ENCODE results near the gene TCEA2. TPM values are rescaled to one million over a fixed set of nuclear protein-coding genes. Genes with fewer than 3 reads are reported as not detected.

The TCEA2 gene
- total RNA-seq, 1 donor from 2014 or later: 73.1 TPM

GRCh38 chr20:64077541-64077875 lies 14.5 kb downstream of the TCEA2 start:
- TF ChIP-seq CTCF (IDR thresholded peaks at IDR 0.05): no peak
- Mint-ChIP-seq H3K27ac (ENCODE audit: unreplicated experiment) (no peak overlapping the region), H3K27me3 (ENCODE audit: unreplicated experiment) (no peaks in the 10 kb centered on the region), H3K36me3 (ENCODE audit: unreplicated experiment) (peaks cover under 1% of the 10 kb centered on the region), H3K4me3 (ENCODE audit: unreplicated experiment) (no peak overlapping the region), H3K9me3 (ENCODE audit: unreplicated experiment) (no peaks in the 10 kb centered on the region), H3K4me1 (ENCODE audit: unreplicated experiment) (peaks cover 27% of the 10 kb centered on the region)
- no peak for DNase-seq (ENCODE audit: extremely low spot score, unreplicated experiment)

- TF ChIP-seq CTCF (IDR thresholded peaks at IDR 0.05): no peak
- Mint-ChIP-seq H3K36me3 (ENCODE audit: unreplicated experiment) (no peaks in the 10 kb centered on the region), H3K9me3 (ENCODE audit: unreplicated experiment) (no peaks in the 10 kb centered on the region), H3K4me3 (ENCODE audit: unreplicated experiment) (peak overlapping the region; percentile 10), H3K27ac (ENCODE audit: unreplicated experiment) (no peak overlapping the region), H3K27me3 (ENCODE audit: unreplicated experiment) (no peaks in the 10 kb centered on the region), H3K4me1 (ENCODE audit: unreplicated experiment) (peaks cover 31% of the 10 kb centered on the region)
- no peak for DNase-seq (ENCODE audit: extremely low spot score, unreplicated experiment)
These were observed 15.0 kb downstream of the TCEA2 start for GRCh38 chr20:64077876-64078551.

GRCh38 chr20:64078934-64079272 lies 15.9 kb downstream of the TCEA2 start:
- H3K27ac Mint-ChIP-seq (ENCODE audit: unreplicated experiment): no peak overlapping the region
- no peak for TF ChIP-seq CTCF (IDR thresholded peaks at IDR 0.05)
- DNase-seq (ENCODE audit: extremely low spot score, unreplicated experiment): no peak
- H3K27me3 Mint-ChIP-seq (ENCODE audit: unreplicated experiment): no peaks in the 10 kb centered on the region
- H3K4me3 Mint-ChIP-seq (ENCODE audit: unreplicated experiment): peak overlapping the region; percentile 73
- peaks cover 33% of the 10 kb centered on the region for H3K4me1 Mint-ChIP-seq (ENCODE audit: unreplicated experiment)
- H3K9me3 Mint-ChIP-seq (ENCODE audit: unreplicated experiment): no peaks in the 10 kb centered on the region
- no peaks in the 10 kb centered on the region for H3K36me3 Mint-ChIP-seq (ENCODE audit: unreplicated experiment)

- no peaks in the 10 kb centered on the region for H3K9me3 Mint-ChIP-seq (ENCODE audit: unreplicated experiment)
These were observed 16.4 kb downstream of the TCEA2 start, which contains the start of gene RGS19 for GRCh38 chr20:64079273-64080012. RGS19 (minus strand) TSS chr20:64079518; CDS start chr20:64076886, 2,632 bp downstream.

More at GRCh38 chr20:64079273-64080012, 16.4 kb downstream of the TCEA2 start, which contains the start of gene RGS19:
- Mint-ChIP-seq H3K4me3 (ENCODE audit: unreplicated experiment) (peak within 1 kb of the TSS; percentile 73), H3K36me3 (ENCODE audit: unreplicated experiment) (no peaks in the 10 kb centered on the region), H3K27me3 (ENCODE audit: unreplicated experiment) (no peaks in the 10 kb centered on the region), H3K27ac (ENCODE audit: unreplicated experiment) (peak within 1 kb of the TSS; percentile 38), H3K4me1 (ENCODE audit: unreplicated experiment) (peaks cover 35% of the 10 kb centered on the region)
- no peak for TF ChIP-seq CTCF (IDR thresholded peaks at IDR 0.05)
- peak; percentile 89 for DNase-seq (ENCODE audit: extremely low spot score, unreplicated experiment)
